MCF 10A (cell line): ENCODE results near the gene NFYB. TPM values are rescaled to one million over a fixed set of nuclear protein-coding genes. Genes with fewer than 3 reads are reported as not detected.
A peak's percentile ranks its signal among the peaks of the same experiment; 100 is the strongest.

Source experiments
- BruUV-seq: library from RNA; stranded (reverse); fragments of 400-500 nt; replicated peaks from 2 replicates; lab custom pipeline; 2021; lab: Mats Ljungman, UMichigan
- CTCF ChIA-PET: fragments of 300-600 bp; sonication (Branson Sonifier 250); formaldehyde crosslinking; extraction: SDS; loops from one replicate; lab custom pipeline; 2021; ENCODE audit warnings: antibody characterized with exemption, inconsistent platforms; lab: Yijun Ruan, JAX
- POLR2A ChIA-PET: fragments of 300-600, 350-650 bp; sonication (Branson Sonifier 250); formaldehyde crosslinking; extraction: SDS; loops from one replicate; lab custom pipeline; 2020; ENCODE audit warnings: antibody characterized with exemption, inconsistent platforms; lab: Yijun Ruan, JAX
- DNase-seq: peaks from one replicate; pipeline ENCODE4 v3.0.0-alpha.2; 2018; ENCODE audit not compliant: unreplicated experiment
- H3K27ac Mint-ChIP-seq: one replicate; pipeline ENCODE4 v1.8.0; 2022; ENCODE audit warnings: mild to moderate bottlenecking, low read depth, mixed read lengths; ENCODE audit not compliant: unreplicated experiment
- H3K27me3 Mint-ChIP-seq: one replicate; pipeline ENCODE4 v1.8.0; 2022; ENCODE audit warnings: mixed read lengths; ENCODE audit not compliant: insufficient read depth, unreplicated experiment
- H3K36me3 Mint-ChIP-seq: one replicate; pipeline ENCODE4 v1.8.0; 2022; ENCODE audit warnings: mild to moderate bottlenecking, moderate library complexity, mixed read lengths; ENCODE audit not compliant: insufficient read depth, unreplicated experiment
- H3K4me1 Mint-ChIP-seq: one replicate; pipeline ENCODE4 v1.8.0; 2022; ENCODE audit warnings: mixed read lengths; ENCODE audit not compliant: insufficient read depth, unreplicated experiment
- H3K4me3 Mint-ChIP-seq: one replicate; pipeline ENCODE4 v1.8.0; 2022; ENCODE audit warnings: mild to moderate bottlenecking, moderate library complexity, mixed read lengths; ENCODE audit not compliant: unreplicated experiment
- H3K9me3 Mint-ChIP-seq: one replicate; pipeline ENCODE4 v1.8.0; 2022; ENCODE audit warnings: mixed read lengths; ENCODE audit not compliant: unreplicated experiment
- CTCF ChIP-seq: fragments of 200-600 bp; IDR thresholded peaks from one replicate; pipeline ENCODE4 v1.8.0; 2022; ENCODE audit warnings: antibody characterized with exemption, mild to moderate bottlenecking; ENCODE audit not compliant: unreplicated experiment
- intact Hi-C: fragments of 100-400 bp; cut with micrococcal nuclease; formaldehyde crosslinking; loops from 2 replicates; pipeline ENCODE4 v1.14.1; 2022
- total RNA-seq: library from RNA; stranded (reverse); gene quantifications from 2 replicates; pipeline ENCODE4 v1.2.3, GENCODE V29; 2022

NFYB gene
- total RNA-seq, 1 experiment from 2014 or later, result 24.8 TPM

GRCh38 chr12:104143918-104144317, 5.9 kb upstream of the NFYB start:
- H3K4me1 Mint-ChIP-seq, result no peaks in the 10 kb centered on the region
- BruUV-seq, result no TSS peak
- H3K27ac Mint-ChIP-seq, result no peak overlapping the region

GRCh38 chr12:104143002-104143401, 5.0 kb upstream of the NFYB start:
- POLR2A ChIA-PET, result interaction anchor here (0.6 to 1.4 kb wide), 2 partner anchors 35 to 212 kb away, joined by 3 read pairs; no protein-coding TSS in a partner anchor
- Mint-ChIP-seq H3K4me3 (no peak overlapping the region), H3K4me1 (no peaks in the 10 kb centered on the region), H3K27ac (no peak overlapping the region), H3K9me3 (no peaks in the 10 kb centered on the region), H3K27me3 (no peaks in the 10 kb centered on the region), H3K36me3 (no peaks in the 10 kb centered on the region)
- no peak for TF ChIP-seq CTCF
- intact Hi-C loops, result no loop called here
- CTCF ChIA-PET, result interaction anchor here (1.1 kb wide), 1 partner anchor 21 kb away, joined by 3 read pairs; no protein-coding TSS in a partner anchor
- DNase-seq, result no peak
- BruUV-seq, result no TSS peak

More at GRCh38 chr12:104143918-104144317, 5.9 kb upstream of the NFYB start:
- TF ChIP-seq CTCF, result no peak
- no peak overlapping the region for H3K4me3 Mint-ChIP-seq
- no peak for DNase-seq
- ChIA-PET POLR2A (interaction anchor here (0.6 to 1.4 kb wide), 2 partner anchors 213 to 214 kb away, joined by 3 read pairs; partner anchors contain the start of gene HSP90B1), CTCF (interaction anchor here (0.6 to 1.7 kb wide), 3 partner anchors 20 to 35 kb away, joined by 3 to 5 read pairs (median 5); no protein-coding TSS in a partner anchor)
- intact Hi-C loops, result no loop called here
- H3K36me3 Mint-ChIP-seq, result no peaks in the 10 kb centered on the region
- H3K27me3 Mint-ChIP-seq, result no peaks in the 10 kb centered on the region
- no peaks in the 10 kb centered on the region for H3K9me3 Mint-ChIP-seq

- H3K36me3 Mint-ChIP-seq, result no peaks in the 10 kb centered on the region
- H3K4me1 Mint-ChIP-seq, result no peaks in the 10 kb centered on the region
- H3K27me3 Mint-ChIP-seq, result no peaks in the 10 kb centered on the region
- H3K9me3 Mint-ChIP-seq, result no peaks in the 10 kb centered on the region
- no peak for TF ChIP-seq CTCF
- BruUV-seq, result no TSS peak
- H3K4me3 Mint-ChIP-seq, result no peak overlapping the region
- no peak for DNase-seq
- ChIA-PET CTCF (no interaction called here), POLR2A (interaction anchor here (0.6 kb wide), 1 partner anchor 35 kb away, joined by 3 read pairs; no protein-coding TSS in a partner anchor)
- intact Hi-C loops, result no loop called here
- no peak overlapping the region for H3K27ac Mint-ChIP-seq
Observed at GRCh38 chr12:104142543-104142942, 4.5 kb upstream of the NFYB start.

GRCh38 chr12:104138797-104139152, 765 bp upstream of the NFYB start:
- no peak for TF ChIP-seq CTCF
- DNase-seq, result no peak
- Mint-ChIP-seq H3K36me3 (no peaks in the 10 kb centered on the region), H3K27ac (no peak overlapping the region), H3K4me3 (peak overlapping the region; percentile 78), H3K9me3 (no peaks in the 10 kb centered on the region), H3K27me3 (no peaks in the 10 kb centered on the region), H3K4me1 (peaks cover 8% of the 10 kb centered on the region)
- intact Hi-C loops, result loop anchor here (5.0 kb wide), 1 partner anchor 149 kb away; no protein-coding TSS in a partner anchor
- POLR2A ChIA-PET, result interaction anchor here (0.6 to 4.1 kb wide), 17 partner anchors 11 to 950 kb away, joined by 3 to 62 read pairs (median 6); partner anchors contain the start of genes HCFC2 and TDG
- CTCF ChIA-PET, result interaction anchor here (0.5 to 1.2 kb wide), 6 partner anchors 54 to 737 kb away, joined by 3 to 4 read pairs (median 3); partner anchors contain the start of gene TDG
- BruUV-seq, result no TSS peak
